Dedifferentiated amniotic fluid mesenchymal stem cell (primary cell): ENCODE measurements around the gene STK31.
"Not testable (repeated sequence)": the region's sequence is repeated elsewhere in the genome, so short reads cannot be mapped to it uniquely, and the experiment has no call there.

ENCODE experiments used
- DNase-seq: peaks from one replicate; pipeline ENCODE4 v3.0.0-alpha.2; 2016; ENCODE audit errors: extremely low spot score

Gene STK31

DNA sequence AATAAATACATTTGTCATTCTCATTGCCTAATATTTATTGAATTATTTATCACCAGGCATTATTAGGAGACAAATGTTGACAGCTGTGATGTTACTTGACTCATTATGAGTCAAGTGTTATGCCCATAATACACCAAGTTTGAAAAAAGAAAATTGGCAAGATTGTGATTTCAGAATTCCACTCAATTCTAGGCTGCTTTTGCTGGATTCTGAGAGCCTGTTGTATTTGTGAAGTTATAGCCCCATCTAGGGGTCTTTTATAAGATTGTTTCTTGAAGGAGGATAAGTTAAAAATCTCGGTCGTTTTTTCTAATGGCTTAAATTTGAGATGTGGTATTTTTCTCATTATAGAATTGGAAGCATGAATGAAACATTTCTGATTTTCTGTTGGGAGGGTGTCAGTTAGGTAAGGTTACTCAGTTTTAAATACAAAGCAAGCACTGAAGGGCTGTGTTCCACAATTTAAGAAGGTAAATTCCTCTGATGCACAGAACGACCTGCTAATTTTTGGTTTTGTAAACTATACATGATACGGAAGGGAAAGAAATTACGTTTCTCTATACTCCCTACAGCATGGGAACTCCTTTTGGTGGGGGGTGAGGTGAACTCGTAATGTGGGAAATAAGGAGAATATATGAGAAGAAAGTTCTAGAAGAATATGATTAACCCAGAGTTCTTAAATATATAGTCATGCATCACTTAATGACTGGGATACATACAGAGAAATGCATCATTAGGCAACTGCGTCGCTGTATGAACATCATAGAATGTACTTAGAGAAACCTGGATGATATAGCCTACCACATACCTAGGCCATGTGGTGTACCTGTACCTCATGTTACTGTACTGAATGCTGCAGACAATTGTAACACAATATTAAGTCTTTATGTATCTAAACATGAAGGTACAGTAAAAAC, 2.6 kb downstream of the STK31 start:
- peak; percentile 86 for DNase-seq

DNA sequence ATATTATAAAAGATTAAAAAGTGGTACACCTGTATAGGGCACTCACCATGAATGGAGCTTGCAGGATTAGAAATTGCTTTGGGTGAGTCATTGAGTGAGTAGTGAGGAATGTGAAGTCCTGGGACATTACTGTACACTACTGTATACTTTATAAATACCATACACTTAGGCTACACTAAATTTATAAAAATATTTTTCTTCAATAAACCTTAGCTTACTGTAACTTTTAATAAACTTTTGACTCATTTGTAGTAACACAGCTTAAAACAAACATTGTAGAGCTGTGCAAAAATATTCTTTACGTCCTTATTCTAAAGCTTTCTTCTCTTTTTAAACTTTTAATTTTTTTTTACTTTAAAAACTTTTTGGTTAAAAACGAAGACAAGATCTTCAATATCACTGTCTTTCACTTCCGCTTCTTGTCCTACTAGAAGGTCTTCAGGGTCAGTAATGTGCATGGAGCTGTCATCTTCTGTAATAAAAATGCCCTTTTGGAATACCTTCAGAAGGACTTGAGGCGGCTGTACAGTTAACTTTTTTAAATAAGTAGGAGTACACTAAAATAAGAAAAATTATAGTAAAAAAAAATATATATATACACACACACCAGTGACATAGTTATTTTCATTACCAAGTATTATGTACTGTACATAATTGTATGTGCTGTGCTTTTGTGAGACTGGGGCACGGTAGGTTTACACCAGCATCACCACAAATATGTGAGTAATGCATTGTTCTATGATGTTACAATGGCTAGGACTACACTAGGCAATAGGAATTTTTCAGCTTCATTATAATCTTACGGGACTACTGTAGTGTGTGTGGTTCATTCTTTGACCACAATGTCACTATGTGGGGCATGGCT, 3.5 kb downstream of the STK31 start:
- DNase-seq = peak; percentile 64

DNA sequence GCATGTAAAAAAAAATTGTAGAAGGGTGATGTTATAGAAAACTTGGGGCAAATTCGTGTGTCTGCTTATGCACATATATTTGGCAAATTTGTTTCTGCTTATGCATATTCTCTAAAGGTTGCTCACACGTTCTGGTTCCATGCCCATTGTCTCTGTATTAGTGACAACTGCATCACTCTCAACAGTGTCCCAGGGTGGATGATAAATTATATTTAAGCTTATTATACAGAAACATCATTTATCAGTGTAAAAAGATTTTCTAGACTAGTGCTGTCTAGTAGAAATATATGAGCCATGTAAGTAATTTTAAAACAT, 4.1 kb downstream of the STK31 start:
- no peak for DNase-seq

DNA sequence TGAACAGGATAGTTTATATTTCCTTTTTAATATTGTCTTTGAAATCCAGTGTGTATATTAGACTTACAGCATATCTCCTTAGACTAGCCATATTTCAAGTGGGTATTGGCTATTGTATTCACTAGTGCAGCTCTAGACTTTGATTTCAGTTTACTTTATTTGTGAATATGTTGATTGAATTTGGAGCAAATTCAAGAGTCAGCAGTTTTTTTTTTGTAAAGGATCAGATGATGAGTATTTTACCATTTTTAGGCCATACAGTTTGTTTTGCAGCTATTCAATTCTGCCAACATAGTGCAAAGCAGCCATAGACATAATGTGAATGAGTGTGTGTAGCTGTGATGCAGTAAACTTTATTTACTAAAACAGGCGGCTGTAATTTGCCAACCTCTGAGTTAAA, 4.6 kb downstream of the STK31 start:
- DNase-seq = no peak

DNA sequence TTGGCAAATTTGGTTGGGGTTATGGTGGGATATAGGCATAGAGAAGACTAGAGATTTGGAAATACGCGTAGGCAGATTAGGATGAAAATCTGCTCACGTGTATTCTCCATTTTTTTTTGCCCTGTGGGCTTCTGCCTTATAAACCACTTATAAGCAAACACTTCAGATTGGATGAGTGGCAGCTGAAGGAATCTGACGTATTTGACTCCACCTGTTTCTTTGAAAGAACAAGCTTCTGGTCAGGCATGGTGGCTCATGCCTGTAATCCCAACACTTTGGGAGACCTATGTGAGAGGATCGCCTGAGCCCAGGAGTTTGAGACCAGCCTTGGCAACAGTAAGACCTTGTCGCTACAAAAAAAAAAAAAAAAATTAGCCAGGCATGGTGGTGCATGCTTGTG, 5.1 kb downstream of the STK31 start:
- DNase-seq = no peak

DNA sequence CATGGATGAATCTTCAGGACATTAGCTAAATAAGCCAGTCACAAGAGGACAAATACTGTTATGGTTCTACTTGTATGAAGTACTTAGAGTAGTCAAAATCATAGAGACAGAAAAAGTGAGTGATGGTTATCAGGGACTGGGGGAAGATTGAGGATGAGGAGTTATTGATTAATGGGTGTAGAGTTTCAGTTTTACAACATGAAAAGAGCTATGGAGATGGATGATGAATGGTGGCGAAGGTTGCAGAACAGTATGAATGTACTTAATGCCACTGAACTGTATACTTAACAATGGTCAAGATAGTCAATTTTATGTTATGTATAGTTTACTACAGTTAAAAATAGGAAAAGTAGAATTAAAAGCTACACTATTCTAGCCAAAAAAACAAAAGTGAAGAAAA, 7.8 kb downstream of the STK31 start:
- no peak for DNase-seq

DNA sequence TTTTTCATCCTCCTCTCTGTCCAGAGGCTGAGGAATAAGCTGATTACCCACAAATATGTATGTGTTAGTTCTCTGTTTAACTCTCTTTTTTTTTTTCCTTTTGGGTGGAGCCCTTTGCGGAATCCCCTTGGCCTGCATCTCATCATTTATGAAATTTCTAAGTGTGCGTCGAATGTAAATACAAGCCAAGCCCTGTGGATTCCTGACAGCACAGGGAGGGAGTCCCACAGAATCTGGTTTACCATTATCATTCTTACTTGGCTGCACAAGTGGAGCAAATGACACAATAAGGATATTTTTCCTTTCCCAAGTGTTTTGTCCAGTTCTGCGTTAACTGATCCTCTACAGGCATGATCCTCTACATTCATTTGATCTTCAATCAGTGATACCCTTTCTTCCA, 11.4 kb downstream of the STK31 start:
- DNase-seq = no peak

DNA sequence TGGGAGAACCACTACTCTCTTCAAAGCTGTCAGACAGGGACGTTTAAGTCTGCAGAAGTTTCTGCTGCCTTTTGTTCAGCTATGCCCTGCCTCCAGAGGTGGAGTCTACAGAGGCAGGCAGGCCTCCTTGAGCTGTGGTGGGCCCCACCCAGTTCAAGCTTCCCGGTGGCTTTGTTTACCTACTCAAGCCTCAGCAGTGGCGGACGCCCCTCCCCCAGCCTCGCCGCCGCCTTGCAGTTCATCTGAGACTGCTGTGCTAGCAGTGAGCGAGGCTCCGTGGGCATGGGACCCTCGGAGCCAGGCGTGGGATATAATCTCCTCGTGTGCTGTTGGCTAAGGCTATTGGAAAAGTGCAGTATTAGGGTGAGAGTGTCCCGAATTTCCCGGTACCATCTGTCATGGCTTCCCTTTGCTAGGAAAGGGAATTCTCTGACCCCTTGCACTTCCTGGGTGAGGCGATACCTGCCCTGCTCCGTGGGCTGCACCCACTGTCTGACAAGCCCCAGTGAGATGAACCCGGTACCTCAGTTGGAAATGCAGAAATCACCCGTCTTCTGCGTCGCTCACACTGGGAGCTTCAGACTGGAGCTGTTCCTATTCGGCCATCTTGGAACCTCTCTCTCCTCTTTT, 12.7 kb downstream of the STK31 start:
- not testable (repeated sequence) for DNase-seq

DNA sequence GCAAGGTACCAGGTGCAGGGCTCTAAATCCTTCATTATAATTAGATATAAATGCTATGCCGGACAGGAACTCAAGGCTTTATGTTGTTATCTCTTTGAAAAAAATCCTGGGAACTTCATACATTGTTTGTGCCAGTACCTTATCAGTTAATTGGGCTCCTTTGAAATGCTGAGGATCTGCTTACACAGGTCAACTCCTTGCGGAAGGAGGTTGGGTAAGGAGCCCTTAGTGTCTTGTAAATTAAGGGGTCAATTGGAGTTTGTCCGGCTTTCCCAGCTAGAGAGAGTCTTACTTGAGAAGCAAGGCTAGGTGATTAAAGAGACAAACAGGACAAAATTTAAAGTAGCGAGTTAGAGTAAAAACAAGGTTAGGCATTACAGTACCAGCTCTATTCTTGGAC, 14.1 kb downstream of the STK31 start:
- DNase-seq = not testable (repeated sequence)

DNA sequence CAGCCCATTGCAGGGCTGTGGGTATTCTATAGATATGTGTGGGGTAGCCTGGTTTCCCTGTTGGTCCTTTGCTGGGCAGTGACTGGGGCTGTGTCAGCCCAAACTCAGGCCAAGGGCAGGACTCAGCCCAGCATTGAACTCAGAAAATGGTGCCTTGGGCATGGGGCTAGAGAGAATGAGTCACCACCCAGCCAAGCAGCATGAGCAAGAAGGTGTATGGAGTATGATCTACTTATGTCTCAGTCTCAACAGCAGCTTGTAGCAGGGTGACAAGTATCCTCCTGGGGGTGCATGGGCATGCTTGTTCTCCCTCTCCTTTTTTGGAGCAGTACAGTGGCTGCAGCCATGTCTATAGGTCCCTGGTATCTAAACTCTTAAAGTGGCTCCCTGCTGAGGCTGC, 32.0 kb downstream of the STK31 start:
- no peak for DNase-seq

DNA sequence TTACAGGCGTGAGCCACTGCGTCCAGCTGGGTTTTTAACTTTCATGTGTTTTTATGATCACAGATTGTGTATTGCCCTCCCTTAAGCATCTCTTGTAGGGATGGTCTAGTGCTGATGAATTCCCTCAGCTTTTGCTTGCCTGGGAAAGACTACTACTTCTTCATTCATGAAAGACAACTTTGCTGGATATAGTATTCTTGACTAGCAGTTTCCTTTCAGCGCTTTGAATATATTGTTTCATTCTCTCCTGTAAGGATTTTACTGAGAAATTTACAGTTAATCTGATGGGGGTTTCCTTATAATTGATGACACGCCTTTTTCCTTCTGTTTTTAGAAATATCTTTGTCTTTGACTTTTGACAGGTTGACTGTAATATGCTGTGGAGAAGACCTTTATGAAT, 33.2 kb downstream of the STK31 start:
- DNase-seq = no peak

DNA sequence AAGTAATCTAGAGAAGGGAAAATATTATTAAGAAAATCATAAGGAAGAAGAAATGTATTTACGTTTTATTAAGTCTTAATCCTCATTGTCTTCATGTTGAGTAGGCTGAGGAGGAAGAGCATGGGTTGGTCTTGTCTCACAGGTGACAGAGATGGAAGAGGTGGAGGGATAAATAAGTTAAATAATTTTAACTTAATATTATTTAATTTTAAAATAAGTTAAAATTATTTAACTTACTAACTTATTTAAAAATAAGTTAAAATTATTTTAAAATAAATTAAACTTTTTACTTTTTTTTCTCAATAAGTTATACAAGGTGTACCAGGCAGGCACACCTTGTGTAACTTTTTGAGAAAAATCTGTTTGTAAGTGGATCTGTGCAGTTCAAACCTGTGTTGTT, 36.6 kb downstream of the STK31 start:
- no peak for DNase-seq

DNA sequence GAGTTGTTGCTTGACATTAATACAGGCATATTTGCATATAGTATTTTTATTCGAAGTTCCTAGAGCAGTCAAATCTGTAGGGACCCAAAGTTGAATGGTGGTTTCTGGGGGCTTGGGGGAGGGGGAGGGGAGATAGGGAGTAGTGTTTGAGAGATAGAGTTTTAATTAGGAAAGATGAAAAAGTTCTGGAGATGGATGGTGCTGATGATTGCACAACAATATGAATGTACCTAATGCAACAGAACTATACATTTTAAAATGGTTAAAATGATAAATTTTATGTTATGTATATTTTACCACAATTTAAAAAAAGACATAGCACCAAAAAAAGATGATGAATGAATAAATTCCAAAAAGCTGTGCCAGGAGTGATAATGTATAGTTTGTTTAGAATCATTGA, 41.8 kb downstream of the STK31 start:
- DNase-seq = no peak

DNA sequence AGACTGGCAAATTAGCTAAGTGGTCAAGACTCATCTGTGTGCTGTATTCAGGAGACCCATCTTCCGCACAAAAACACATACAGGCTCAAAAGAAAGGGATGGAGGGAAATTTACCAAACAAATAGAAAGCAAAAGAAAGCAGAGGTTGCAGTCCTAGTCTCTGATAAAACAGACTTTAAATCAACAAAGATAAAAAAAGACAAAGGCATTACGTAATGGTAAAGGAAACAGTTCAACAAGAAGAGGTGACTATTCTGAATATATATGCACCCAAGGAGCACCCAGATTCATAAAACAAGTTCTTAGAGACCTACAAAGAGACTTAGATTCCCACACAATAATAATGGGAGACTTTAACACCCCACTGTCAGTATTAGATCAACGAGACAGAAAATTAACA, 48.8 kb downstream of the STK31 start:
- not testable (repeated sequence) for DNase-seq

DNA sequence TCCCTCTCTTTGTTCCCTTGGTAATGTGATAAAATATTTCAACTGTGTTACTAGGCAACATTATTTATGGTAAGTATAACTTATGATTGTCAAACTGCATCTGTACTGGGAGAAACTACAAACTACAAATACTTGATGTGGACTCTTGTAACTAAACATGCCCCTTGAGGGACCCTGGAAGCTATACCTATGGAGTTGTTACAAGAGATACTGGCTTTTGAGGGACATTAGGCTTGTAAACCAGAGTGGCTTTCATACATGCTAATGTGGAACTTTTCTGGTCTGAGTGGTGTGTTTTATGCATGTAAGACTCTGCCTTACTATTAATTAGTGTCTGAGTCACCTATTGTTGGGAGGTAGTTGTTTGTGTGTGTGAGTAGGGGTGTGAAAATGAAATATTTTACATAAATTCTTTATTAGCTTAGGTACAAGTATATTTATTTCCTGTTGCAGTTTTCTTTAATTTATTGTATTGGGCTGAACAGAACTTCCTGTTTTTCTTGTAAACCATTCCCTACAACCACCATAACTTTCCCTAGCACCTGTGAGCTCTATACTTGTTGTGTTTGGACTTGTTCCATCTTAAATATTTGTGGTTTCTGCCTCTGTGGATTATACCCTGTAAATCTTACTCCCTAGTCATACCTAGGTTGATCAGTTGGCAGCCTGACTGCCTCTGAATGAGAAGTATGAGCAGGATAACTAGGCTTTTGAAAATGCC, 49.8 kb downstream of the STK31 start:
- DNase-seq = no peak

DNA sequence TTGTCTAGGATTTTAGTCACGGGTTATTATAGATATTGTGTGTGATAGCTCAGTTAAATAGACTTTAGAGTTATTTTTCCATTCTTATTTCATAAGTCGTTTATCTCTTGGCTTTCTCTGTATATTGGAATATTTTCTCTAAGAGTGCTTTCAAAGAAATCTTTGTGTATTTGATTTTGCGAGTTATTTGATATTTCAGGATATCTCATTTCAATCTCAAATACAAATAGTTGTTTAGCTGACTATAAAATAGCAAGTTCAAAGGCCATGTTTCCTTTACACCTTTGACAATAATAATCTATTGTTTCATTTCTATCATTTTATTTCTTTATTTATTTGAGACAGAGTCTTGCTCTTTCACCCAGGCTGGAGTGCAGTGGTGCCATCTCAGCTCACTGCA, 55.9 kb downstream of the STK31 start:
- no peak for DNase-seq

DNA sequence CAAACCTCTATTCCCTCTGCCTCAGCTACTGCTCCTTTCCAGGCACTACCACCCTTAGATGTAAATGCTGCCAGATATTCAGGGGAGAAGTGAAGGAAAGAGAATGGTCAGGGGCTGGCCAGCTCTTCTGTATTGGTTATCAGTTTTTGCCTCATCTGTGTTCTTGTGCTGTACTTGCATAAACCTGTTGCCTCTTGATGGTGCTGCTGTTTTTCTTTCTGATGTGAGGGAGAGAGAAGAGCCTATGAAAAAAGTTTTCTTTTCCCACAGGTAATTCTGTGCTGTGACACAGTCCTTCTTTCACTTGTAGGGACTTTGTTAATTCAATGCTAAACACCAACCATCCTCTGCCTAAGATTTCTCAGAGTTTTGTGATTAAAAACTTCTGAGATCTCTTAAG, 57.5 kb downstream of the STK31 start:
- no peak for DNase-seq

DNA sequence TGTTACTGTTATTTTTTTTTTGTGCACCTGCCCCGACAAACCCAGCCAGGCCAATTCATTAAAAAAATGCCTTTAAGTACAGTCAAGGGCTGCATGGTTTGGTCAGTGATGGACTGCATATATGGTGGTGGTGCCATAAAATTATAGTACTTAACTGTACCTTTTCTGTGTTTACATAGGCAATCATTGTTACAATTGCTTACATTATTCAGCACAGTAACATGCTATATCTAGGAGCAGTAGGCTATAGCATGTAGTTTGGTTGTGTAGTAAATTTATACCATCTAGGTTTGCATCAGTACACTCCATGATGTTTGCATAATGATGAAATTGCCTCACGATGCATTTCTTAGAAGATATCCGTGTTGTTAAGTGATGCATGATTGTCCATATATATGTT, 58.0 kb downstream of the STK31 start:
- no peak for DNase-seq

DNA sequence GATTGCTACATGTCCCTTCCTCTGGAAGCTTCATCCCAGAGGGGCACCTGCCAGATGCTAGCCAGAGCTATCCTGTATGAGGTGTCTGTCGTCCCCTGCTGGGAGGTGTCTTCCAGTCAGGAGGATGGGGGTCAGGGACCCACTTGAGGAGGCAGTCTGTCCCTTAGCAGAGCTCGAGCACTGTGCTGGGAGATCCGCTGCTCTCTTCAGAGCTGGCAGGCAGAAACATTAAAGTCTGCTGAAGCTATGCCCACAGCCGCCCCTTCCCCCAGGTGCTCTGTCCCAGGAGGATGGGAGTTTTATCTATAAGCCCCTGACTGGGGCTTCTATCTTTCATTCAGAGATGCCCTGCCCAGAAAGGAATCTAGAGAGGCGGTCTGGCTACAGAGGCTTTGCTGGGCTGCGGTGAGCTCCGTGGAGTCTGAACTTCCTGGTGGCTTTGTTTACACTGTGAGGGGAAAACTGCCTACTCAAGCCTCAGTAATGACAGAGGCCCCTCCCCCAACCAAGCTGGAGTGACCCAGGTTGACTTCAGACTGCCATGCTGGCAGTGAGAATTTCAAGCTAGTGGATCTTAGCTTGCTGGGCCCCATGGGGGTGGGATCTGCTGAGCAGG, 69.3 kb downstream of the STK31 start:
- not testable (repeated sequence) for DNase-seq

DNA sequence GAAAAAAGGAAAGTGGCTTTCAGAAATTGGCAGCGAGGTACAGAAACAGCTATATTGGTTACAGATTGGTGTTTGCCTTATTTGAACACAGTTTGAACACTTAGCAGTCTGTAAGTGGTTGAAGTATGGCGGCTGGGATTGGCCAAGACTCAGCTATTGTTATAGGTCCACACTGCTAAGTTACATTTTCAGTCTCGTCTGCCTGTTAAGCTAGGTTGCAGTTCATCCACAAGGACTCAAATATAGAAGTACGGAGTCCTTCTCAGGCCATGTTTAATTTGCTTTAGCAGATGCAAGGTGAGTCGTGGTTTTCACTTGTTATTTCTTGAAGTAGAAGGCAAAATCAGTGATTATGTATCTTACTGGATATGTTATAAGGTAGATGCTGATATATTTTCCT, 73.1 kb downstream of the STK31 start:
- no peak for DNase-seq

DNA sequence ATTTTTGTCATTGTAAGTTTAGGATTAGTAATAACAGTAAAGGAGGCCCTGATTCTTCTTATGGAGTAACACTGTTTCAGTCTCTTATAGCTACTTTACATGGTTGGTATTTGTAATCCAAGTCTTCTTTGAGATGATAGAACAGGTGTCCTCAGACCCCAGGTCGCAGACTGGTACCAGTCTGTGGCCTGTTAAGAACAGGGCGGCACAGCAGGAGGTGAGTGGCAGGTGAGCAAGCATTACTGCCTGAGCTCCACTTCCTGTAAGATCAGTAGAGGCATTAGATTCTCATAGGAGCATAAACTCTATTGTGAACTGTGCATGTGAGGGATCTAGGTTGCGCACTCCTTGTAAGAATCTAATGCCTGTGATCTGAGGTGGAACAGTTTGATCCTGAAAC, 77.3 kb downstream of the STK31 start:
- no peak for DNase-seq

DNA sequence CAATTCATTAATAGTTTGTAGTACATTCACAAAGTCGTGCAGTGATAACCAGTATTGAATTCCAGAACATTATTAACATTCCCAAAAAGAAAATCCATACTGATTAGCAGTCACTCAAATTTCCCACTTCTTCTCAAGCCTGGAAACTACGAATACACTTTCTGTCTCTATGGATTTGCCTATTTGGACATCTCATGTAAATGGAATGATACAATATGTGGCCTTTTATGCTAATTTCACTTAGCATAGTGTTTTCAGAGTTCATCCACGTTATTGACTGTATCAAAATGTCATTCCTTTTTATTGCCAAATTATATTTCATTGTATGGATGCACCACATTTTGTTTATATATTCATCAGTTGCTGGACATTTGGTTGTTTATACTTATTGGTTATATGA, 78.8 kb downstream of the STK31 start:
- no peak for DNase-seq
